ENCODE data around the gene PLXNC1. TPM values are rescaled to one million over a fixed set of nuclear protein-coding genes. Genes with fewer than 3 reads are reported as not detected.

The PLXNC1 gene
- total RNA-seq, 2 donors from 2014 or later: 11.3 to 14.1 TPM

DNA sequence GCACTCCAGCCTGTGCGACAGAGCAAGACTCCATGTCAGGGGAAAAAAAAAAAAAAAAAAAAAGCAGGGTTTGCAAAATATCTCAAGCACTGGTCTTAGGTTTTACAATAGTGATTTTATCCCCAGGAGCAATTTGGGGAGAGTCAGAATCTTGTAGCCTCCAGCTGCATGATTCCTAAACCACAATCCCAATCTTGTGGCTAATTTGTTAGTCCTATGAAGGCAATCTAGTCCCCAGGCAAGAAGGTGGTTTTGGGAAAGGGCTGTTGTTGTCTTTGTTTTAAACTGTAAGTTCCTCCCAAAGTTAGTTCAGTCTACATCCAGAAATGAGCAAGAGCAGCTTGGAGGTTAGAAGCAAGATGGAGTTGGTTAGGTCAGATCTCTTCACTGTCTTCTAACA is 135.7 kb downstream of the PLXNC1 start:
- DNase-seq (no peak), ATAC-seq (replicated peaks in 1 of 2) (no peak)
- H3K27me3 Mint-ChIP-seq (ENCODE audit: low read depth): no peaks in the 10 kb centered on the region
- peaks cover 2 to 4% of the 10 kb centered on the region in 2 donors for H3K36me3 Mint-ChIP-seq (ENCODE audit: insufficient read depth in 2 of 2)
- H3K27ac Mint-ChIP-seq: no peak overlapping the region
- H3K9me3 Mint-ChIP-seq: no peaks in the 10 kb centered on the region
- no peak overlapping the region for H3K4me3 Mint-ChIP-seq
- H3K4me1 Mint-ChIP-seq (ENCODE audit: low read depth): peaks cover 20% of the 10 kb centered on the region

DNA sequence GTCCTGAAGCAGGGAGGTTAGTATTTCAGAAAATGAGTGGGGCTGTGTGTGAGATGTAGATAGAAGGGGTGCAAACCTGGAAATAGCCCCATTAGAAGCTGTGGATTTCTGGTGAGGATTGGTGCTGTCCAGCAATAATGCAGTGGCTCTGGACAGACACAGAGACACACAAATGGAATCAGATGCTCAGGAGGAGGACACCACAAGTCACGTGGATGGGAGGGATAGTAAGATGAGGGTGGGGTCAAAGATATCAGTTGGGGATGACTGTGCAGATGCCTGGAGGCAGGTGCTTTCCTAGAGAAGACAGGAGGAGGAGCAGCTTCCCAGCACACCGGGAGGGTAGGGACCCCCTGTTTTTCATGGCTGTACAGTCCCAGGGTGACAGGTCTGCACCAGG is 136.5 kb downstream of the PLXNC1 start:
- Mint-ChIP-seq H3K27ac (no peak overlapping the region), H3K4me3 (no peak overlapping the region), H3K9me3 (no peaks in the 10 kb centered on the region), H3K4me1 (ENCODE audit: low read depth) (peaks cover 20% of the 10 kb centered on the region), H3K36me3 (ENCODE audit: insufficient read depth in 2 of 2) (peaks cover 2 to 4% of the 10 kb centered on the region in 2 donors), H3K27me3 (ENCODE audit: low read depth) (no peaks in the 10 kb centered on the region)
- no peak for ATAC-seq (replicated peaks in 1 of 2)
- DNase-seq: no peak

DNA sequence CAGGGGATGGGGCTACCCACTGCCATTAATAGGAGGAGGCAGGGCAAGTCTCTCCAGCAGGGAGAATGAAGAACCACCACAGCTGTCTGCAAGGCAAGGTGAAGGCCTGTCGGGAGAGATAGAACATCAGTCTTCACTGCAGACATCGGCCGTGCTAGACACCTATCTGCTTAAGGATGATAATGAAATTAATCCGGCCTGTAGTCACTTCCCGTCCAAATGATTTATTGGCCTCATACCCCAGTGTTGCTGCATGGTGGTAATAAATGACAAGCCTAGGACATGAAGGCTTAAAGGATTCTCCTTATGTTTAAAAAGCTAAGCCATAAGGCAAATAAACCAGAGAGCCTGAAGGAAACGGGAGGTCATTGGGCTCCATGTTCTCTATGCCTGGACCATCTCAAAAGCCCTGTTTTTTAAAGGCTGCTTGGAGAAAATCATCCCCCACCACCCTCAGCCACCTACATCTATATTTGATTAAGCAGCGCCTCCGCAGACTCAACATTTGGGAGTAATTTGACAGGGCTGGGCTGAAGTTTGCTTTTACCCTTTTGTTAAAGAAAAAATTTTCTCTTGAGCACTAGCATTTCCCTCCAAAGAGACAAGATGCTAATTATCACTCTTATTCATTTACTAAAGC is 137.7 kb downstream of the PLXNC1 start:
- Mint-ChIP-seq H3K4me3 (no peak overlapping the region), H3K27me3 (ENCODE audit: low read depth) (no peaks in the 10 kb centered on the region), H3K4me1 (ENCODE audit: low read depth) (peaks cover 20% of the 10 kb centered on the region), H3K27ac (no peak overlapping the region), H3K9me3 (no peaks in the 10 kb centered on the region), H3K36me3 (ENCODE audit: insufficient read depth in 2 of 2) (peaks cover 2 to 4% of the 10 kb centered on the region in 2 donors)
- ATAC-seq (replicated peaks in 1 of 2): no peak
- DNase-seq: no peak

DNA sequence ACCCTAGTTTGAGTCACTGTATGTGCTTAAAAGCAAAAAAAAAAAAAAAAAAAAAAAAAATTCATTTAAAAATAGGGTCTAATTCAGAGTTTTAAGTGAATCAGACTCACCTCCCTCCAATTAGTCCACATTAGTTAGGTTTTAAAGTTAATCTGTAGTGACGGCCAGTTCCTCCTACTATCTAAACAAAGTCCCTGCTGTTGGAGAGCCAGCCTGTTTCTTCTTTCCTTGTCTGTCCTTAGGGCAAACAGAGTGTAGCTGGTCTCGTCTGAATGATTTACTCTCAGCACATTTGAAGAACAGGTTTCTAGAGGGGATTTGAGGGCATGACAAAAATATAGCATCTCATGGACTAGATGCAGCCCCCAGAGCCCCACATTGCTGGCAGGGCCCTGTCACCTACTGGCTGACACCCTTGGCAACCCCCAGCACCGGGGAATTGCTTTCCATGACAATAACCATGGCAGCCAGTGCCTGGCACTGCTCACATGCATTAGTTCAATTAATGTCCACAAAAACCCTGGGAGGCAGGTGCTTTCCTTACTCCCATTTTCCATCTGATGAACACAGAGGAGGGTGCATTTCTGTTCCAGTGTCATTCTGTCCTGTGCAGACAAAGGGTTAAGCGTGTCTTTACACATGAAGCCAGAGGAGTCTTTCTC is 138.3 kb downstream of the PLXNC1 start:
- no peak overlapping the region for H3K4me3 Mint-ChIP-seq
- peaks cover 19% of the 10 kb centered on the region for H3K4me1 Mint-ChIP-seq (ENCODE audit: low read depth)
- no peaks in the 10 kb centered on the region for H3K9me3 Mint-ChIP-seq
- H3K36me3 Mint-ChIP-seq (ENCODE audit: insufficient read depth in 2 of 2): peaks cover 2 to 3% of the 10 kb centered on the region in 2 donors
- DNase-seq (no peak), ATAC-seq (replicated peaks in 1 of 2) (no peak)
- no peaks in the 10 kb centered on the region for H3K27me3 Mint-ChIP-seq (ENCODE audit: low read depth)
- no peak overlapping the region for H3K27ac Mint-ChIP-seq

GRCh38 chr12:94287245-94287628 is 138.9 kb downstream of the PLXNC1 start:
- no peaks in the 10 kb centered on the region for H3K27me3 Mint-ChIP-seq (ENCODE audit: low read depth)
- H3K36me3 Mint-ChIP-seq (ENCODE audit: insufficient read depth in 2 of 2): peaks cover 2% of the 10 kb centered on the region in 2 donors
- no peaks in the 10 kb centered on the region for H3K9me3 Mint-ChIP-seq
- no peak overlapping the region for H3K4me3 Mint-ChIP-seq
- DNase-seq (no peak), ATAC-seq (replicated peaks in 1 of 2) (no peak)
- no peak overlapping the region for H3K27ac Mint-ChIP-seq
- H3K4me1 Mint-ChIP-seq (ENCODE audit: low read depth): peaks cover 14% of the 10 kb centered on the region

DNA sequence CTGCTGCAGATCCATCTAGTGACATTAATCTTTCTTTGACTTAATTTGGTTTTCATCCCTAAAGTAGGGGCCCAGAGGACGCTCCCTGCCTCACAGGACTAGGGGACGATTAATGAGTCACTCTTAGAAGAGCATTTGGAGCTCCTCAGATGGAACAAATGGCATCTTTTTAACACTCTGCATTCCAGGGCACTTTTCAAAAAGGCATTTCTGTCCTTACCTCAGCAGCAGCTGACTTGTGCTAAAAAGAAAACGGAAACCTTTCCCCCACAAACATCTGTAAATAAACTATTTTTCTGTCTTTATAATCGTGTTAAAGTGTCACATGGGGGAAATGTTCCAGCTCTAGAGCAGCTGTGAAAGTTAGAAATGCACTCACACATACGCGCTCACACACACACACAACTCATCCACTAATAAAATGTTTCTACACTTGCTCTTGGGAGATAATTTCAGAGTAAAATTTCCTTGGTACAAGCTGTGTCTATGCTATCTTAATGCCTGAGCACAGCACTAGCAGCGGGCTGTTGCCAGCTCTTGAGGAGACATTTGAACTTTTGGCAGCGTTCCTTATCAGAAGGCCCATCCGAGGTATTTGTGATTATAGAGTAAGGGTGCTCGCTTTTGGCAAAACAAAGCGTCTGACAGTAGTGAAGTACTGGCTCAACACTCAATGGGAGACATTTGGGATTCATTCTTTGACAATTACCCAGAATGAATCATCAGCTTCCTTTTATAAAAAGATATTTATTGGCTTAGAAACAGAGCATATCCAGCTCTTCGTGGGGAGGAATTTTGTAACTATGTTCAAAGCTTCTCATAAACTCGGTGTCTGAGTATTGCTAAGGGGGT is 141.3 kb downstream of the PLXNC1 start:
- no peaks in the 10 kb centered on the region for H3K9me3 Mint-ChIP-seq
- no peak overlapping the region for H3K4me3 Mint-ChIP-seq
- H3K36me3 Mint-ChIP-seq (ENCODE audit: insufficient read depth in 2 of 2): peaks cover 3 to 4% of the 10 kb centered on the region in 2 donors
- H3K4me1 Mint-ChIP-seq (ENCODE audit: low read depth): no peaks in the 10 kb centered on the region
- ATAC-seq (replicated peaks in 1 of 2) (no peak), DNase-seq (no peak)
- H3K27me3 Mint-ChIP-seq (ENCODE audit: low read depth): no peaks in the 10 kb centered on the region
- peak overlapping the region; percentile 7 for H3K27ac Mint-ChIP-seq

- no peaks in the 10 kb centered on the region for H3K4me1 Mint-ChIP-seq (ENCODE audit: low read depth)
- H3K9me3 Mint-ChIP-seq: no peaks in the 10 kb centered on the region
- no peak overlapping the region for H3K4me3 Mint-ChIP-seq
- H3K27ac Mint-ChIP-seq: no peak overlapping the region
- DNase-seq (no peak), ATAC-seq (replicated peaks in 1 of 2) (no peak)
- H3K27me3 Mint-ChIP-seq (ENCODE audit: low read depth): no peaks in the 10 kb centered on the region
- H3K36me3 Mint-ChIP-seq (ENCODE audit: insufficient read depth in 2 of 2): peaks cover 3 to 4% of the 10 kb centered on the region in 2 donors
These were observed 142.0 kb downstream of the PLXNC1 start for GRCh38 chr12:94290353-94290752.

DNA sequence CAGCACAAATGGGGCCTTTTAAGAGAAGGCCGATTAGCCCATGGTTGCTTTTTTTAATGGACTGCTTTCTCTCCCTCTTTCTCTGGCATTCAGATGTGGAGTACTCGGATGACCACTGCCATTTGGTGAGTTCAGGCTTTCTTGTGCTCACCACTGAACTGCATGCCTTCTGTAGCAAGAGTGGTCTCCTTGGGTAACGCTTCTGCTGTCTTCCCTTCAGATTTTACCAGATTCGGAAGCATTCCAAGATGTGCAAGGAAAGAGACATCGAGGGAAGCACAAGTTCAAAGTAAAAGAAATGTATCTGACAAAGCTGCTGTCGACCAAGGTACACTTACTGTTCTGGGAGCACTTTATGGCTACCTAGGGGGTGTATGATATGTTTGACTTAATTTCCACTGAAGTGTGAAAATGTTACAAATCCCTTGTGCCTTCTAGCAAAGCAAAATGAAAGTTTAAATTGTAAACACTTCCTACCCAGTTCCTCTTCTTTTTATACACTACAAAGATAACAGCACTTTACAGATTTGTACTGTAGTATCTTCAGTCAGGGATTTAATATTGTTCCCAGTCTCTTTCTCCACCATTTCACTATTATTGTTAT is 148.8 kb downstream of the PLXNC1 start:
- ATAC-seq (replicated peaks in 1 of 2) (no peak), DNase-seq (no peak)
- Mint-ChIP-seq H3K4me3 (no peak overlapping the region), H3K36me3 (ENCODE audit: insufficient read depth in 2 of 2) (peaks cover 14 to 28% of the 10 kb centered on the region in 2 donors), H3K9me3 (peaks cover 0 to 4% of the 10 kb centered on the region in 2 donors), H3K27me3 (ENCODE audit: low read depth) (no peaks in the 10 kb centered on the region), H3K27ac (no peak overlapping the region), H3K4me1 (ENCODE audit: low read depth) (peaks cover 4% of the 10 kb centered on the region)

DNA sequence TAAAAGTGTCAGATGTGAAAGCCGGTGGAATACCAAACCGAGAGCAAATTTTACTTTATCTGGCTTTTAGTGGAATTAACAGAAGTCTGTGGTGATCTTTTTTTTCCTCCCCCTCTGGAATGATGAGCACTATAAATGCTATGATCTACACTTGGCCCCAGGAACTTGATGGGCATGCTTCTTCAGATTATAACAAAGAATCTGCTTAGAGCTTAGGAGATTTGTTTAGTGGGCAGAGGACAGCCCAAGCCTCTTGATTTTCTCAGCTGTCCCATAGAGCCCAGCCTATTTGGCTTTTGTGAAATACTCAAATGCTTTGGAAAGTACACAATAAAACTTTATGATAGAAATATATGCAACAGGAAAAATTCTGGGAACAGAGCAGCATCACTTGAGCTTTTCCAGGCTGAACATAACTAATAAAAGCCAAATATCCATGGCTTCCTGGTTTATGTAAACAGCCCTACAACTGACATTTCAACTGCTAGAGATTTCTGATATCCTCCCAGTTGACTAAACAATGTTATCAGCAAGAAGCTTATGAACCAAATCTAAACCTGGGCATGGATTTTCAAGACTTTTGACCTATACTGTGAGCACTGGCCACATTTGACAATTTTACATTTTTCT is 149.6 kb downstream of the PLXNC1 start:
- H3K27me3 Mint-ChIP-seq (ENCODE audit: low read depth): no peaks in the 10 kb centered on the region
- peaks cover 4% of the 10 kb centered on the region for H3K4me1 Mint-ChIP-seq (ENCODE audit: low read depth)
- no peak for ATAC-seq (replicated peaks in 1 of 2)
- no peak for DNase-seq
- H3K36me3 Mint-ChIP-seq (ENCODE audit: insufficient read depth in 2 of 2): peaks cover 15 to 35% of the 10 kb centered on the region in 2 donors
- H3K27ac Mint-ChIP-seq: no peak overlapping the region
- H3K9me3 Mint-ChIP-seq: peaks cover 0 to 4% of the 10 kb centered on the region in 2 donors
- H3K4me3 Mint-ChIP-seq: no peak overlapping the region

DNA sequence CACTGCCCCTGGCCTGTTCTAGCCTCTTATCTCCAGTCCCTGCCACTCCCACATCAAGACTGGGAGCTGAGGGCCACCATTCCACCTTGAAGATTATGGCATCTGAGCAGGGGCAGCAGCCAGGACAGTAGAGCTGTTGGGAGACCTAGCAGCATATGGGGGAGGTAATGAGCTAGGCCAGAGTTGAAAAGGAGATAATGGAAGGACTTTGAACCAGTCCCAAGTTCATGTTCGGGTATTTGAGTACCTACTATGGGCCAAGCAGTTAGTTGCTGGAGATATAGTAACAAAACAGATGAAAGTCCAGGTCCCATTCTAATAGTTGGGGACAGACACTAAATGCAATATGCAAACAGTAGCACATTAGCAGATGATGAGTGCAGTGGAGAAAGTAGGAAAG is 151.5 kb downstream of the PLXNC1 start:
- ATAC-seq (replicated peaks in 1 of 2) (no peak), DNase-seq (no peak)
- Mint-ChIP-seq H3K4me1 (ENCODE audit: low read depth) (peaks cover 11% of the 10 kb centered on the region), H3K9me3 (peaks cover 0 to 4% of the 10 kb centered on the region in 2 donors), H3K4me3 (no peak overlapping the region), H3K27me3 (ENCODE audit: low read depth) (no peaks in the 10 kb centered on the region), H3K36me3 (ENCODE audit: insufficient read depth in 2 of 2) (peaks cover 16 to 33% of the 10 kb centered on the region in 2 donors), H3K27ac (no peak overlapping the region)

DNA sequence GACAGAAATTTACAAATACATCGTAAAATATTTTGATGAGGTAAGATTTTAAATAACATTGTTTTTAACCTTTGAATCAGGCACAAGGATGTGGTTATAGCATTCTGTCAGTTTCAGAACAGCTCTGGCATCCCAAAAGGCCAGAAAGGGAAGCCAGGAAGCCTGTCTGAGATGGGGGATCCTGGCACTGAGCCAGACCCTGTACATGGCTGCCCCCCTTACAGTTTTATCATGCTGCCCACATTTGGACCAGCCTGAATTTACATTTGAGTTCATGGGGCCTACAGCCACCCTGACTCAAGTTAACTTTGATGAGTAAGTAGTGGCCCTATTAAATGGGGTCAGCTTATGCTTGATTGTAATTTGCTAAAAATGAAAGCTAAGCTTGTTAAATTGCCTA is 155.6 kb downstream of the PLXNC1 start:
- Mint-ChIP-seq H3K4me1 (ENCODE audit: low read depth) (peaks cover 34% of the 10 kb centered on the region), H3K27me3 (ENCODE audit: low read depth) (no peaks in the 10 kb centered on the region), H3K9me3 (no peaks in the 10 kb centered on the region), H3K36me3 (ENCODE audit: insufficient read depth in 2 of 2) (peaks cover 26 to 34% of the 10 kb centered on the region in 2 donors), H3K27ac (no peak overlapping the region), H3K4me3 (no peak overlapping the region)
- ATAC-seq (replicated peaks in 1 of 2) (no peak), DNase-seq (no peak)

DNA sequence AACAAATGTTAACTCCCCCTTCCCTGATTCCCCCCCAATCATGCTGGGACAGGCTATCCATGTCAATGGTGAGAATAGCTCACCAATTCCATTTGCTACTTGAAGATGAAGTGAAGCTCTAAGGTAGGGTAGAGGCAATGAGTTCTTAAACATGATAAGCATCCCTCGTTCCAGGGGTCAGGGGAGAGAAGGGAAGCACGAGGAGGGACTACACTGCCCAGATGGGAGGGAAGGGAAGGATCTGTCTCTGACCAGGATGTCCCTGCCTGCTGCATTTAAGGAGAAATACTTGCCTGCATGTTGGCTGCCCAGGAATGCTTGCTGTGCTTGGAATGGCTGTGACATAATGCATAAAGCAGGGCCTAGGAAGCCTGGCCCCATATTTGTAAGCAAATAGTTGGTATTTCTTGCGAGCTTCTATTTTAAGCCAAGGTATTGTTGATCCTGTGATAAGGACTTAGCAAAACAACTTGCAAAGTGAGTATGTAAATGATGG is 156.2 kb downstream of the PLXNC1 start:
- no peaks in the 10 kb centered on the region for H3K9me3 Mint-ChIP-seq
- H3K4me1 Mint-ChIP-seq (ENCODE audit: low read depth): peaks cover 40% of the 10 kb centered on the region
- DNase-seq (no peak), ATAC-seq (replicated peaks in 1 of 2) (no peak)
- H3K27ac Mint-ChIP-seq: no peak overlapping the region
- H3K36me3 Mint-ChIP-seq (ENCODE audit: insufficient read depth in 2 of 2): peaks cover 26 to 36% of the 10 kb centered on the region in 2 donors
- H3K4me3 Mint-ChIP-seq: peak overlapping the region in 1 of 2 donors; percentile 15
- no peaks in the 10 kb centered on the region for H3K27me3 Mint-ChIP-seq (ENCODE audit: low read depth)
